Endothelial cell of umbilical vein (primary cell): ENCODE results near the gene SBDS. TPM values are rescaled to one million over a fixed set of nuclear protein-coding genes. Genes with fewer than 3 reads are reported as not detected.
"Not testable (repeated sequence)": the region's sequence is repeated elsewhere in the genome, so short reads cannot be mapped to it uniquely, and the experiment has no call there.

Experiments used
- BruUV-seq: library from RNA; stranded (reverse); fragments of 400-500 nt; replicated peaks from 2 replicates; lab custom pipeline; 2021; lab: Mats Ljungman, UMichigan
- CTCF ChIA-PET: fragments of 300-600, 350-600 bp; sonication (Branson Sonifier 250); formaldehyde crosslinking; loops from one replicate; lab custom pipeline; 2021; ENCODE audit warnings: antibody characterized with exemption, inconsistent platforms; lab: Charles Lee
- POLR2A ChIA-PET: fragments of 300-600, 350-600 bp; sonication (Branson Sonifier 250); formaldehyde crosslinking; loops from one replicate; lab custom pipeline; 2021; ENCODE audit warnings: antibody characterized with exemption, inconsistent platforms; lab: Charles Lee
- DNase-seq: peaks from one replicate; pipeline ENCODE4 v3.0.0-alpha.2; 2011; ENCODE audit warnings: low read depth, low spot score
- FAIRE-seq: peaks from 2 replicates; lab custom pipeline; 2011; peaks lifted over from hg19 to GRCh38; lab: Jason Lieb, UNC
- H2AFZ ChIP-seq: 2 replicates; pipeline ENCODE4 v1.6.0; 2012; ENCODE audit warnings: low read depth, low read length, control low read depth, inconsistent platforms
- H3K27ac ChIP-seq: 2 replicates; pipeline ENCODE4 v1.5.1; 2011; ENCODE audit warnings: low read depth, mild to moderate bottlenecking, control low read depth, low read length, moderate library complexity; ENCODE audit not compliant: insufficient read depth
- H3K27me3 ChIP-seq, 2 experiments: 2 replicates each; pipeline versions ENCODE4 v1.6.0 to v1.6.1; 2011; ENCODE audit warnings: low read length in 2 of 2, mixed read lengths in 1 of 2; ENCODE audit not compliant: control insufficient read depth in 2 of 2, insufficient read depth in 2 of 2
- H3K36me3 ChIP-seq, 2 experiments: 2 replicates in 1 of 2; 3 replicates in 1 of 2; pipeline ENCODE4 v1.5.1; 2011; ENCODE audit warnings: low read length in 2 of 2, mild to moderate bottlenecking in 1 of 2, moderate library complexity in 1 of 2; ENCODE audit not compliant: control insufficient read depth in 2 of 2, insufficient read depth in 2 of 2; ENCODE audit errors: extremely low read depth in 1 of 2
- H3K4me1 ChIP-seq: 3 replicates; pipeline ENCODE4 v1.5.1; 2011; ENCODE audit warnings: mild to moderate bottlenecking, low read length; ENCODE audit not compliant: control insufficient read depth, insufficient read depth; ENCODE audit errors: extremely low read depth
- H3K4me2 ChIP-seq: 2 replicates; pipeline ENCODE4 v1.6.1; 2011; ENCODE audit warnings: low read length, control low read depth, mixed read lengths; ENCODE audit not compliant: insufficient read depth
- H3K4me3 ChIP-seq, 3 experiments: fragments of 200-600 bp in 1 of 3; sonication (generic), shearing (Covaris generic) in 1 of 3; replicated peaks in 1 of 3; 2 replicates each; pipeline ENCODE4 v1.5.1; 2011 to 2016; ENCODE audit warnings: control low read depth in 3 of 3, low read length in 3 of 3, mild to moderate bottlenecking in 2 of 3, inconsistent platforms in 1 of 3, low read depth in 1 of 3, moderate library complexity in 1 of 3; ENCODE audit not compliant: insufficient read depth in 1 of 3
- H3K79me2 ChIP-seq: 2 replicates; pipeline ENCODE4 v1.6.0; 2012; ENCODE audit warnings: low read length, inconsistent platforms; ENCODE audit not compliant: control insufficient read depth, insufficient read depth
- H3K9ac ChIP-seq: replicated peaks from 2 replicates; pipeline ENCODE3; 2011; ENCODE audit warnings: low read length, control low read depth; ENCODE audit not compliant: insufficient read depth; ENCODE audit errors: extremely low read depth
- H3K9me1 ChIP-seq: replicated peaks from 3 replicates; pipeline ENCODE4 v1.6.0; 2011; ENCODE audit warnings: mild to moderate bottlenecking, low read length; ENCODE audit not compliant: control insufficient read depth, insufficient read depth; ENCODE audit errors: extremely low read depth
- H3K9me3 ChIP-seq: replicated peaks from 2 replicates; pipeline ENCODE4 v1.5.1; 2012; ENCODE audit warnings: low read length, inconsistent platforms; ENCODE audit not compliant: control insufficient read depth, insufficient read depth
- H4K20me1 ChIP-seq: replicated peaks from 2 replicates; pipeline ENCODE3; 2011; ENCODE audit warnings: mild to moderate bottlenecking, low read length; ENCODE audit not compliant: control insufficient read depth, insufficient read depth; ENCODE audit errors: extremely low read depth
- FOS ChIP-seq: IDR thresholded peaks from 2 replicates; pipeline ENCODE4 v1.6.1; 2011; ENCODE audit warnings: mild to moderate bottlenecking, low read length, moderate library complexity, borderline replicate concordance; ENCODE audit not compliant: insufficient read depth
- GATA2 ChIP-seq: IDR thresholded peaks from 2 replicates; pipeline ENCODE4 v1.7.0; 2011; ENCODE audit warnings: low read depth, mild to moderate bottlenecking, moderate library complexity, mixed read lengths, low read length; ENCODE audit not compliant: insufficient read length, insufficient read depth
- JUN ChIP-seq: IDR thresholded peaks from 2 replicates; pipeline ENCODE4 v1.6.1; 2011; ENCODE audit warnings: borderline replicate concordance, low read depth; ENCODE audit not compliant: insufficient read length, insufficient read depth
- POLR2A ChIP-seq: IDR thresholded peaks from 2 replicates; pipeline ENCODE4 v1.6.1; 2012; ENCODE audit warnings: low read depth, mild to moderate bottlenecking, control low read depth, low read length
- dilution Hi-C: fragments of 300-500 bp; cut with MboI; formaldehyde crosslinking; loops from one replicate; pipeline ENCODE4 v1.15.0; 2019; ENCODE audit warnings: low sequenced_read_pairs; ENCODE audit not compliant: extremely low pct_ligation_motif_present
- intact Hi-C: fragments of 100-400 bp; cut with micrococcal nuclease; formaldehyde crosslinking; loops from one replicate; pipeline ENCODE4 v1.10.0; 2022
- polyA plus RNA-seq, 4 experiments: library from polyadenylated mRNA; depleted of rRNA in 3 of 4; stranded (reverse) in 3 of 4; unstranded in 1 of 4; fragments of >200 nt; gene quantifications; 2 replicates each; pipeline versions ENCODE4 v1.2.1 to v1.2.3, GENCODE V29; 2011 to 2012; ENCODE audit warnings: missing spikeins in 1 of 4
- total RNA-seq: library from RNA; stranded (reverse); gene quantifications from 2 replicates; pipeline ENCODE4 v1.2.3, GENCODE V29; 2021

SBDS gene
- total and polyA plus RNA-seq, 2 donors (not counting 3 experiments of a cell fraction or from before 2014, with no cell fraction given): 30.7 to 86.5 TPM

DNA sequence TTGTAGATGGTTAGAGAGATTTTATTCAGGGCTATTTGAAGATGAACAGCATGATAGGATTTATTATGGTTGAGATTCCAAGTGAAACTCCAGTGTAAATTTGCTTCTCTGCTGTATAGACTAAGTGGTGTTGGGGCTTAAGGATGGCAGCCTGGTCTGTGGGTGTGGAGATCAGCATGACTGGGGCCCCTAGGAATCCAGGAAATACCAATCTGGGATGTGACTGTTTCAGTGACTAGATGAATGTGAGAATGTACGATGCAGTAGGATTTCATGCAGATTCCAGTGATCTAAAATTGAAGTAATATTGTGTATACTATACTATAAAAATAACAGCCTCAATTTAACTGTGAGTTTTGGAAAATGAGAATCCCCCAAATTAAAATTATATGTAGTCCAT, 30.1 kb upstream of the SBDS start:
- peak overlapping the region; percentile 23 for H3K27ac ChIP-seq
- H3K4me3 ChIP-seq, BruUV-seq, H3K4me2 ChIP-seq, H3K36me3 ChIP-seq, H3K79me2 ChIP-seq, CTCF ChIA-PET, H4K20me1 ChIP-seq, H3K9me1 ChIP-seq, POLR2A ChIA-PET, dilution Hi-C loops, intact Hi-C loops, H3K4me1 ChIP-seq, H3K9me3 ChIP-seq, H2AFZ ChIP-seq, H3K9ac ChIP-seq, H3K27me3 ChIP-seq, DNase-seq: not testable (repeated sequence)
- TF ChIP-seq FOS: peak; percentile 16
- peak; percentile 90 for FAIRE-seq

DNA sequence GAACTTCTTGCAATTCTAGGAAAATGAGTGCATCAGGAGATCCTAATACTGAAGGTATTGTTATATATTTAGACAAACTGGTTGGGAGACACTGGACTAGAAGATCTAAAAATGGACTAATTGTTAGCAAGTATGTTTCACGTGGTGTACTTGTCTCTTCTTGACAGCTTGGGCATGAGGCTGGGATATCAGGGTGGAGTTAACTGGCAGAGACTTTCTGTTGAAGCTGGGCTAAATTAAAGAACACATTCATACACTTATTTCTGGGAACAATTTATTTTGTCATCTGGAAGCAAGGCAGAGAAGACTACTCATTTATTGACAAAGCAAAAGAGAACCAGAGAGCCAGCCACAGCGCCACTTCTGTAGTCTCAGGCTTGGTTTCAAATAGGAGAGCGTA, 27.1 kb upstream of the SBDS start:
- H3K79me2 ChIP-seq: no peaks in the 10 kb centered on the region
- no peak for TF ChIP-seq JUN
- TF ChIP-seq FOS: no peak
- TF ChIP-seq GATA2: no peak
- TF ChIP-seq POLR2A: no peak
- ChIA-PET CTCF (no interaction called here), POLR2A (no interaction called here)
- no peak overlapping the region for H3K4me2 ChIP-seq
- H3K36me3 ChIP-seq: peaks cover 0 to 6% of the 10 kb centered on the region in 2 experiments
- dilution Hi-C loops (no loop called here), intact Hi-C loops (no loop called here)
- H4K20me1 ChIP-seq: no peaks in the 10 kb centered on the region
- no peak overlapping the region for H3K9ac ChIP-seq
- no peak for DNase-seq
- FAIRE-seq: no peak
- no peak overlapping the region for H3K27ac ChIP-seq
- H2AFZ ChIP-seq: no peak overlapping the region
- H3K27me3 ChIP-seq: no peaks in the 10 kb centered on the region
- H3K4me3 ChIP-seq: no peak overlapping the region
- no peaks in the 10 kb centered on the region for H3K9me1 ChIP-seq
- H3K4me1 ChIP-seq: no peaks in the 10 kb centered on the region
- BruUV-seq: no TSS peak
- H3K9me3 ChIP-seq: no peaks in the 10 kb centered on the region
